BLaER1 treated with 17β-estradiol and CSF1 and Interleukin-3, amounts not matched to agents 10 nM and 100 nM (cell line): ENCODE results near the gene MTMR2.
A peak's percentile ranks its signal among the peaks of the same experiment; 100 is the strongest.

Experiments used
- H3K27ac ChIP-seq, 11 experiments: shearing (Covaris generic); formaldehyde crosslinking; 2 replicates each; pipeline ENCODE4 v1.8.1; 2022
- H3K27me3 ChIP-seq, 11 experiments: shearing (Covaris generic); formaldehyde crosslinking; 2 replicates each; pipeline ENCODE4 v1.8.1; 2022
- H3K36me3 ChIP-seq, 11 experiments: shearing (Covaris generic); formaldehyde crosslinking; 2 replicates each; pipeline ENCODE4 v1.8.1; 2022
- H3K4me1 ChIP-seq, 10 experiments: shearing (Covaris generic); formaldehyde crosslinking; 2 replicates each; pipeline ENCODE4 v1.8.1; 2022
- H3K4me2 ChIP-seq, 11 experiments: shearing (Covaris generic); formaldehyde crosslinking; 2 replicates each; pipeline ENCODE4 v1.8.1; 2022
- H3K4me3 ChIP-seq, 10 experiments: shearing (Covaris generic); formaldehyde crosslinking; 2 replicates each; pipeline ENCODE4 v1.8.1; 2022
- H3K9ac ChIP-seq, 11 experiments: shearing (Covaris generic); formaldehyde crosslinking; 2 replicates each; pipeline ENCODE4 v1.8.1; 2022
- H3K9me3 ChIP-seq, 11 experiments: shearing (Covaris generic); formaldehyde crosslinking; replicated peaks in 1 of 11; 2 replicates each; pipeline ENCODE4 v1.8.1; 2022
- H4K20me1 ChIP-seq, 11 experiments: shearing (Covaris generic); formaldehyde crosslinking; 2 replicates each; pipeline ENCODE4 v1.8.1; 2022
- Cebpa-rat ChIP-seq, 11 experiments: shearing (Covaris generic); IDR thresholded peaks; 2 replicates each; pipeline ENCODE4 v1.8.1; 2022

The MTMR2 gene

GRCh38 chr11:95923728-95924413 is at the start of gene MTMR2:
Gene MTMR2 (minus strand): TSS chr11:95924107. CDS start chr11:95923954, 153 bp downstream.
- H4K20me1 ChIP-seq = peaks cover 0 to 2% (median 0%) of the 10 kb centered on the region in 11 experiments; a peak in 1 of 22 replicates
- no peak for TF ChIP-seq Cebpa-rat (IDR thresholded peaks at IDR 0.05)
- H3K36me3 ChIP-seq = no peaks in the 10 kb centered on the region
- H3K27me3 ChIP-seq = no peaks in the 10 kb centered on the region
- peak within 1 kb of the TSS; percentile 79 to 96 (median 87) for H3K4me2 ChIP-seq
- no peaks in the 10 kb centered on the region for H3K9me3 ChIP-seq
- H3K4me1 ChIP-seq = peaks cover 15 to 33% (median 26%) of the 10 kb centered on the region in 10 experiments
- H3K9ac ChIP-seq = peak within 1 kb of the TSS; percentile 79 to 92 (median 90)
- H3K27ac ChIP-seq = peak within 1 kb of the TSS; percentile 80 to 92 (median 86)
- peak within 1 kb of the TSS; percentile 71 to 94 (median 83) for H3K4me3 ChIP-seq

- Histone ChIP-seq H4K20me1 (no peaks in the 10 kb centered on the region; a peak in 1 of 22 replicates), H3K4me3 (no peak overlapping the region), H3K27ac (no peak overlapping the region), H3K36me3 (peaks cover 0 to 15% (median 0%) of the 10 kb centered on the region in 11 experiments; a peak in 2 of 22 replicates), H3K9me3 (no peaks in the 10 kb centered on the region), H3K9ac (no peak overlapping the region), H3K4me2 (no peak overlapping the region), H3K27me3 (no peaks in the 10 kb centered on the region), H3K4me1 (no peaks in the 10 kb centered on the region)
- no peak for TF ChIP-seq Cebpa-rat (IDR thresholded peaks at IDR 0.05)
These were observed 48.2 kb upstream of the MTMR2 start for GRCh38 chr11:95972060-95972459.

- Histone ChIP-seq H3K36me3 (no peaks in the 10 kb centered on the region), H3K9ac (no peak overlapping the region), H3K4me3 (no peak overlapping the region), H4K20me1 (no peaks in the 10 kb centered on the region; a peak in 1 of 22 replicates), H3K27me3 (no peaks in the 10 kb centered on the region), H3K9me3 (no peaks in the 10 kb centered on the region), H3K4me2 (no peak overlapping the region), H3K27ac (no peak overlapping the region), H3K4me1 (no peaks in the 10 kb centered on the region)
- no peak for TF ChIP-seq Cebpa-rat (IDR thresholded peaks at IDR 0.05)
These were observed 44.7 kb upstream of the MTMR2 start for GRCh38 chr11:95968585-95968984.

- Histone ChIP-seq H4K20me1 (no peaks in the 10 kb centered on the region), H3K27me3 (no peaks in the 10 kb centered on the region), H3K4me3 (no peak overlapping the region), H3K4me2 (no peak overlapping the region), H3K36me3 (no peaks in the 10 kb centered on the region), H3K4me1 (no peaks in the 10 kb centered on the region), H3K9ac (no peak overlapping the region), H3K9me3 (no peaks in the 10 kb centered on the region), H3K27ac (no peak overlapping the region)
- TF ChIP-seq Cebpa-rat (IDR thresholded peaks at IDR 0.05) = no peak
These were observed 40.4 kb upstream of the MTMR2 start for GRCh38 chr11:95964281-95964680.

GRCh38 chr11:95961758-95962157 is 37.9 kb upstream of the MTMR2 start:
- H3K9me3 ChIP-seq = no peaks in the 10 kb centered on the region
- H3K9ac ChIP-seq = no peak overlapping the region
- TF ChIP-seq Cebpa-rat (IDR thresholded peaks at IDR 0.05) = no peak

GRCh38 chr11:95950905-95951304 is 27.0 kb upstream of the MTMR2 start:
- Histone ChIP-seq H3K36me3 (no peaks in the 10 kb centered on the region), H3K4me2 (no peak overlapping the region), H3K9me3 (peaks cover 20 to 37% (median 27%) of the 10 kb centered on the region in 11 experiments), H3K9ac (no peak overlapping the region), H3K4me1 (no peaks in the 10 kb centered on the region), H3K4me3 (no peak overlapping the region), H3K27ac (no peak overlapping the region), H4K20me1 (no peaks in the 10 kb centered on the region), H3K27me3 (no peaks in the 10 kb centered on the region)
- no peak for TF ChIP-seq Cebpa-rat (IDR thresholded peaks at IDR 0.05)

More at GRCh38 chr11:95961758-95962157, 37.9 kb upstream of the MTMR2 start:
- H3K4me2 ChIP-seq = no peak overlapping the region
- H3K27ac ChIP-seq = no peak overlapping the region
- H4K20me1 ChIP-seq = no peaks in the 10 kb centered on the region
- no peaks in the 10 kb centered on the region for H3K27me3 ChIP-seq
- H3K36me3 ChIP-seq = no peaks in the 10 kb centered on the region
- no peak overlapping the region for H3K4me3 ChIP-seq
- no peaks in the 10 kb centered on the region for H3K4me1 ChIP-seq

- no peak overlapping the region for H3K27ac ChIP-seq
- no peak overlapping the region for H3K4me2 ChIP-seq
- no peak overlapping the region for H3K9ac ChIP-seq
- H3K4me3 ChIP-seq = no peak overlapping the region
- H3K27me3 ChIP-seq = no peaks in the 10 kb centered on the region
- peaks cover 0 to 12% (median 0%) of the 10 kb centered on the region in 11 experiments; a peak in 4 of 22 replicates for H3K36me3 ChIP-seq
- TF ChIP-seq Cebpa-rat (IDR thresholded peaks at IDR 0.05) = no peak
- H3K9me3 ChIP-seq = peaks cover 43 to 60% (median 50%) of the 10 kb centered on the region in 11 experiments
- no peaks in the 10 kb centered on the region for H3K4me1 ChIP-seq
- no peaks in the 10 kb centered on the region for H4K20me1 ChIP-seq
These were observed 24.7 kb upstream of the MTMR2 start for GRCh38 chr11:95948637-95949036.

- Histone ChIP-seq H3K4me3 (0 out of 20 replicates have a peak overlapping the region, but pooled peaks of 1 of the 10 experiments have one; percentile 18), H3K9ac (no peak overlapping the region)
- TF ChIP-seq Cebpa-rat (IDR thresholded peaks at IDR 0.05) = no peak
These were observed 20.7 kb upstream of the MTMR2 start for GRCh38 chr11:95944623-95945022.

GRCh38 chr11:95943546-95943945 is 19.6 kb upstream of the MTMR2 start:
- peaks cover 0 to 12% (median 0%) of the 10 kb centered on the region in 11 experiments; a peak in 4 of 22 replicates for H3K36me3 ChIP-seq
- H3K4me1 ChIP-seq = no peaks in the 10 kb centered on the region
- no peak overlapping the region for H3K27ac ChIP-seq
- H3K9me3 ChIP-seq = peaks cover 39 to 52% (median 49%) of the 10 kb centered on the region in 11 experiments
- H3K4me3 ChIP-seq = no peak overlapping the region
- no peak for TF ChIP-seq Cebpa-rat (IDR thresholded peaks at IDR 0.05)
- no peaks in the 10 kb centered on the region for H3K27me3 ChIP-seq
- H3K4me2 ChIP-seq = no peak overlapping the region
- no peak overlapping the region for H3K9ac ChIP-seq
- H4K20me1 ChIP-seq = no peaks in the 10 kb centered on the region

More at GRCh38 chr11:95944623-95945022, 20.7 kb upstream of the MTMR2 start:
- Histone ChIP-seq H3K4me1 (no peaks in the 10 kb centered on the region), H3K4me2 (no peak overlapping the region), H4K20me1 (no peaks in the 10 kb centered on the region), H3K9me3 (peaks cover 47 to 63% (median 54%) of the 10 kb centered on the region in 11 experiments), H3K27me3 (no peaks in the 10 kb centered on the region), H3K27ac (no peak overlapping the region), H3K36me3 (peaks cover 0 to 12% (median 0%) of the 10 kb centered on the region in 11 experiments; a peak in 4 of 22 replicates)

- Histone ChIP-seq H4K20me1 (no peaks in the 10 kb centered on the region), H3K9ac (no peak overlapping the region), H3K36me3 (no peaks in the 10 kb centered on the region), H3K27ac (no peak overlapping the region), H3K4me2 (no peak overlapping the region), H3K27me3 (no peaks in the 10 kb centered on the region), H3K4me1 (no peaks in the 10 kb centered on the region), H3K9me3 (peaks cover 6 to 10% (median 8%) of the 10 kb centered on the region in 11 experiments), H3K4me3 (no peak overlapping the region)
- TF ChIP-seq Cebpa-rat (IDR thresholded peaks at IDR 0.05) = no peak
These were observed 15.2 kb upstream of the MTMR2 start for GRCh38 chr11:95939091-95939490.
